Ishikawa (cell line): ENCODE measurements around the gene DGCR8.

Experiments
- CEBPB ChIP-seq: IDR thresholded peaks from 2 replicates; pipeline ENCODE4 v1.6.1; 2012
- CREB1 ChIP-seq: IDR thresholded peaks from 2 replicates; pipeline ENCODE4 v1.6.1; 2012; ENCODE audit warnings: low read depth
- EGR1 ChIP-seq: IDR thresholded peaks from 2 replicates; pipeline ENCODE4 v1.6.1; 2012
- EP300 ChIP-seq: IDR thresholded peaks from 2 replicates; pipeline ENCODE4 v1.6.1; 2012; ENCODE audit warnings: borderline replicate concordance
- FOXM1 ChIP-seq: IDR thresholded peaks from 2 replicates; pipeline ENCODE4 v1.6.1; 2012; ENCODE audit warnings: low read depth, borderline replicate concordance
- NFIC ChIP-seq: IDR thresholded peaks from 2 replicates; pipeline ENCODE4 v1.6.1; 2012
- RAD21 ChIP-seq: IDR thresholded peaks from 2 replicates; pipeline ENCODE4 v1.6.1; 2012; ENCODE audit warnings: low read depth
- TAF1 ChIP-seq: IDR thresholded peaks from 2 replicates; pipeline ENCODE4 v1.6.1; 2012; ENCODE audit warnings: low read depth, mild to moderate bottlenecking
- TCF12 ChIP-seq: IDR thresholded peaks from 2 replicates; pipeline ENCODE4 v1.6.1; 2012; ENCODE audit warnings: low read depth
- TEAD4 ChIP-seq: IDR thresholded peaks from 2 replicates; pipeline ENCODE4 v1.6.1; 2012
- YY1 ChIP-seq: IDR thresholded peaks from 2 replicates; pipeline ENCODE4 v1.6.1; 2012; ENCODE audit warnings: low read depth
- ZBTB7A ChIP-seq: IDR thresholded peaks from 2 replicates; pipeline ENCODE4 v1.6.1; 2012; ENCODE audit warnings: low read depth
- TF ChIP-seq, protein P1 (sequence below): IDR thresholded peaks from 2 replicates; pipeline ENCODE4 v1.6.1; 2012
- TF ChIP-seq, protein P2 (sequence below): IDR thresholded peaks from 2 replicates; pipeline ENCODE4 v1.6.1; 2012
- TF ChIP-seq, protein P3 (sequence below): IDR thresholded peaks from 2 replicates; pipeline ENCODE4 v1.6.1; 2012; ENCODE audit warnings: low read depth, mild to moderate bottlenecking

The DGCR8 gene

DNA sequence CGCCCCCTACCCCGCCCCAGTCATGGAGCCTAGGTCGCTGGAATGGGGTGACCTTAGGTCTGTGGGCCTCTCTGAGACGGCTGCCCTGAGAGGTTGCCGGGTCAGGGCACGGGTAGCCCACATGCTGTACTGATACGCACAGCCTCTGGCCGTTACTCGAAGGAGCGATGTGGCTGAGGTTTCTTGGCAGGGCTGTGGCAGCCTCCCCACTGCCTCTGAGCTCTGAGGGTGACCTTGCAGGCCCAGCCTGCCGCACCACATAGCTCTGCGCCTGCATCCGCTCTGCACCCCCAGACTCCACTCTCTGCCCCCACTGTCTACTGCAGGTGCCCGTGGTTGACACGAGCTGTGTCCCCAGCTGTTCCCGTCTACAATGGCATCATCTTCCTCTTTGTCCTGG lies 58.8 kb downstream of the DGCR8 start:
- TF ChIP-seq NFIC (no peak), TEAD4 (no peak), CEBPB (no peak), EP300 (no peak), FOXM1 (no peak), TCF12 (no peak), TAF1 (no peak), ZBTB7A (no peak), RAD21 (no peak), EGR1 (no peak), CREB1 (no peak), YY1 (no peak)
- TF ChIP-seq, protein P1, sequence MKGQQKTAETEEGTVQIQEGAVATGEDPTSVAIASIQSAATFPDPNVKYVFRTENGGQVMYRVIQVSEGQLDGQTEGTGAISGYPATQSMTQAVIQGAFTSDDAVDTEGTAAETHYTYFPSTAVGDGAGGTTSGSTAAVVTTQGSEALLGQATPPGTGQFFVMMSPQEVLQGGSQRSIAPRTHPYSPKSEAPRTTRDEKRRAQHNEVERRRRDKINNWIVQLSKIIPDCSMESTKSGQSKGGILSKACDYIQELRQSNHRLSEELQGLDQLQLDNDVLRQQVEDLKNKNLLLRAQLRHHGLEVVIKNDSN, result no peak
- TF ChIP-seq, protein P2, sequence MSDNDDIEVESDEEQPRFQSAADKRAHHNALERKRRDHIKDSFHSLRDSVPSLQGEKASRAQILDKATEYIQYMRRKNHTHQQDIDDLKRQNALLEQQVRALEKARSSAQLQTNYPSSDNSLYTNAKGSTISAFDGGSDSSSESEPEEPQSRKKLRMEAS, result no peak
- TF ChIP-seq, protein P3, sequence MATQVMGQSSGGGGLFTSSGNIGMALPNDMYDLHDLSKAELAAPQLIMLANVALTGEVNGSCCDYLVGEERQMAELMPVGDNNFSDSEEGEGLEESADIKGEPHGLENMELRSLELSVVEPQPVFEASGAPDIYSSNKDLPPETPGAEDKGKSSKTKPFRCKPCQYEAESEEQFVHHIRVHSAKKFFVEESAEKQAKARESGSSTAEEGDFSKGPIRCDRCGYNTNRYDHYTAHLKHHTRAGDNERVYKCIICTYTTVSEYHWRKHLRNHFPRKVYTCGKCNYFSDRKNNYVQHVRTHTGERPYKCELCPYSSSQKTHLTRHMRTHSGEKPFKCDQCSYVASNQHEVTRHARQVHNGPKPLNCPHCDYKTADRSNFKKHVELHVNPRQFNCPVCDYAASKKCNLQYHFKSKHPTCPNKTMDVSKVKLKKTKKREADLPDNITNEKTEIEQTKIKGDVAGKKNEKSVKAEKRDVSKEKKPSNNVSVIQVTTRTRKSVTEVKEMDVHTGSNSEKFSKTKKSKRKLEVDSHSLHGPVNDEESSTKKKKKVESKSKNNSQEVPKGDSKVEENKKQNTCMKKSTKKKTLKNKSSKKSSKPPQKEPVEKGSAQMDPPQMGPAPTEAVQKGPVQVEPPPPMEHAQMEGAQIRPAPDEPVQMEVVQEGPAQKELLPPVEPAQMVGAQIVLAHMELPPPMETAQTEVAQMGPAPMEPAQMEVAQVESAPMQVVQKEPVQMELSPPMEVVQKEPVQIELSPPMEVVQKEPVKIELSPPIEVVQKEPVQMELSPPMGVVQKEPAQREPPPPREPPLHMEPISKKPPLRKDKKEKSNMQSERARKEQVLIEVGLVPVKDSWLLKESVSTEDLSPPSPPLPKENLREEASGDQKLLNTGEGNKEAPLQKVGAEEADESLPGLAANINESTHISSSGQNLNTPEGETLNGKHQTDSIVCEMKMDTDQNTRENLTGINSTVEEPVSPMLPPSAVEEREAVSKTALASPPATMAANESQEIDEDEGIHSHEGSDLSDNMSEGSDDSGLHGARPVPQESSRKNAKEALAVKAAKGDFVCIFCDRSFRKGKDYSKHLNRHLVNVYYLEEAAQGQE, result no peak

DNA sequence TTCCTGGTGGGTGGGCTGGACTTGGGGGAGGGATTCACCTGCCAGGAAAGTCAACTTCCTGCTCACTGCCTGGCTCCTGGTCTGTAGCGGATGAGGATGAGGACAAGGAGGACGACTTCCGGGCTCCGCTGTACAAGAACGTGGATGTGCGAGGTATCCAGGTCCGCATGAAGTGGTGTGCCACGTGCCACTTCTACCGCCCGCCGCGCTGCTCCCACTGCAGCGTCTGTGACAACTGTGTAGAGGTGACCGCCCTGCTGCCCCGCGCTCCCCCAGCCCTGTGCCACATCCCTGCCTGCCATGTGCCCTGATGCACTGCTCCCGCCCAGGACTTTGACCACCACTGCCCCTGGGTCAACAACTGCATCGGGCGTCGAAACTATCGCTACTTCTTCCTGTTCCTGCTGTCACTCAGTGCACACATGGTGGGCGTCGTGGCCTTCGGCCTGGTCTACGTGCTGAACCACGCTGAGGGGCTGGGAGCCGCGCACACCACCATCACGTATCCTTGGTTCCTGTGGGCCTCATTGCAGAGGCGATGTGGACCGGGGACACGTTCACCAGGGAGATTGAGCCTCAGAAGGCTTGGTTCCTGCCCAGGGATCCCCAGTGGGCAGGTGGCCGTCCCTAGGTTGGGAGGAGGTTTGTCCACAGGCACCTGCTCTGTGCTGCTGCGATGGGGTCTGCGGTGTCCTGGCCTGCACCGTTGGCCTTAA lies 59.5 kb downstream of the DGCR8 start:
- TF ChIP-seq EP300 (no peak), TEAD4 (no peak), YY1 (no peak), ZBTB7A (no peak), NFIC (no peak), TAF1 (no peak), FOXM1 (no peak), CREB1 (no peak), CEBPB (no peak), TCF12 (no peak)
- TF ChIP-seq, protein P1, result no peak
- TF ChIP-seq, protein P3, result no peak

DNA sequence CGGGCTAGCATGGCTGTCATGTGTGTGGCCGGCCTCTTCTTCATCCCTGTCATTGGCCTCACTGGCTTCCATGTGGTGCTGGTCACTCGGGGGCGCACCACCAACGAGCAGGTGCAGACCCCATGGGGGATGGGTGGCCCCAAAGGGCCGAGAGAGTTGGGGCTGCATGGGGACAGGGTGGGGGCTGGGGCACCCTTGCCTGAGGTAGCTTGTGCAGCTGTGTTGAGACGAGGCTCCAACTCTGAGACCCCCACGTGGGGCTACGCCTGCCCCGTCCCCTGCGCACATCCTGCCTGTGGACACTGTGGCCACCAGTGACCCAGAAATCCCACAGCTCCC lies 60.0 kb downstream of the DGCR8 start:
- TF ChIP-seq RAD21 (no peak), TAF1 (no peak), YY1 (no peak), CEBPB (no peak), ZBTB7A (no peak), EP300 (no peak), CREB1 (no peak), FOXM1 (no peak), NFIC (no peak), TCF12 (no peak), TEAD4 (no peak), EGR1 (no peak)
- TF ChIP-seq, protein P1, result no peak
- TF ChIP-seq, protein P2, result no peak
- TF ChIP-seq, protein P3, result no peak

DNA sequence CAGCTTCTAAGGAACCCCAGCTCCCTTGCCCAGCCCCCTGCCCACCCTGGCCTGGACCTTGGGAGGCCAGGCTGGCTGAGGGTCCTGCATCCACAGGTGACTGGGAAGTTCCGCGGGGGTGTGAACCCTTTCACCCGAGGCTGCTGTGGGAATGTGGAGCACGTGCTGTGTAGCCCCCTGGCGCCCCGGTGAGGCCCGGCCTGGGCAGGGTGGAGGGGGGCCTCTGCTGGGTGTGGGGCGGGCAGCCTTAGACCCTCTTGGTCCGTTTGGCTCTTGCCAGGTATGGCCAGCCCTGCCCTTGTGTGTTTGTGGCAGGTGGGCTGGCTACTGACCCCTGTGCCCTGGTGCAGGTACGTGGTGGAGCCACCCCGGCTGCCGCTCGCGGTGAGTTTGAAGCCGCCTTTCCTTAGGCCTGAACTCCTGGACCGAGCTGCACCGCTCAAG lies 60.5 kb downstream of the DGCR8 start:
- TF ChIP-seq EP300 (no peak), TCF12 (no peak), CREB1 (no peak), FOXM1 (no peak), YY1 (no peak), EGR1 (no peak), ZBTB7A (no peak), CEBPB (no peak), NFIC (no peak), RAD21 (no peak)
- TF ChIP-seq, protein P1, result no peak
- TF ChIP-seq, protein P2, result no peak
